Effector CD4-positive, alpha-beta T cell (primary cell): ENCODE results near the gene CT47C1.

Experiments used
- DNase-seq: peaks from one replicate; pipeline ENCODE4 v3.0.0-alpha.2; 2020

CT47C1 gene

GRCh38 chrX:119073911-119074310 lies 1.1 kb downstream of the CT47C1 start:
- DNase-seq = no peak

DNA sequence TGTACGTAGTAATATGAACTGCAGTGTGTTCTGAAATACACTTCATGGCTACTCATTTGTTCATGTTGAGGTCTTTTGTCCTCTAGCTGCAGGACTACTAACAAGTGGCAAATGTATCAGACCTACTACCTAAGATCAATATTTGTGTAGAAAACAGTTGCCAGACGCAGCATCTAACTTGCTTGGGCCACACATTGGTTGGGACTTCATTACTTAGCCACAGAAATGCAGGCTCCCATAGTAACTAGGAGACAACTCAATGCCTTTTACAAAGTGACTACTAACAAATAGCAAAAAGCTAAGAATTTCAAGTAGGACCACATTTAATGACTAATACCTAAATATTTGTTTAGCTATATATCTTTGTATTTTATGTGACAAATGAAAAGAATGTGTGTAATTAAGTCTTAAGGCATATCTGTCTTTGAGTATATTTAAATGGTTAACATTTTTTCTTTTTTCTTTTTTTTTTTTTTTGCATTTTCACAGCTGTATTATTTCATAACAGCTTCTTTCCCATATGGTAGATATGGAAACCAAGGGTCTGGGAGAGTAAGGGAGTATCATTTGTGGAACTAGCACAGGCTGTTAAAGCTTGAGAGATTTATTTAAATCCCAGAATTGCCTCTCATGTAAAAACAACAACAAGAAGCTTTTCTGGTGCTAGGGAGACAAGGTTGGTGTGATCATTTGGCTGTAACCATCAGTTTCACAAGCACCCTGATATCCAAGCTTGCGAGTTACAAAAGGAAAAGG lies 2.7 kb downstream of the CT47C1 start:
- DNase-seq = no peak

DNA sequence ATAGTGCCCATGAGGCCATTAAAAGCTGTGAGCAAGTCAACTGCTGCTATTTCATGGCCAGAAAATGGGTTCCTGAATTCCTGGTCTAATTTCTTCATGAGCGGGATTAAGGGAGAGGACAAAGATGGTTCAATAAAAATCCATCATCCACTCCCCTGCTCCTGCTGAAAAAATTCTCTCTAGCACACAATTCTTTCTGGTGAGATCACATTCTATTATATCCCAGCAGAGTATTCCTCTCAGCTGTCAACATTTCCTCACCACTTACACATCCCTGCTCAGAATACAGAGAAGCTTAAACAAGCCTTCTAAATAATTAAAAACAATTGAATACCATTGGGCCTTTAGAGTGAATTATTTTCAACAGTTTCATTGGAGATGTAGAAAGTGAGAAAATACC lies 9.5 kb downstream of the CT47C1 start:
- DNase-seq = no peak

DNA sequence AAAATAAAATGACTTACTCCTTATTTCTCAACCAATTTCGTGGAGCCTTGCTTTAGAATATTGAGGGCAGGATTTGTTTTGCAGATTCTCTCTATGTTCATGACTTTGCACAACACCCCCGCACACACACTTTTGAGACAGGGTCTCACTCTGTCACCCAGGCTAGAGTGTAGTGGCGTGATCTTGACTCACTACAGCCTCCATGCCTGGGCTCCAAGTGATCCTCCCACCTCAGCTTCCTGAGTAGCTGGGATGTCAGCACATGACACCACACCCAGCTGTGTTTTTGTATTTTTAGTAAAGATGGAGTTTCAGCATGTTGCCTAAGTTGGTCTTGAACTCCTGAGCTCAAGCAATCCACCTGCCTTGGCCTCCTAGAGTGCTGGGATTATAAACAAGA lies 12.0 kb downstream of the CT47C1 start:
- DNase-seq = no peak

DNA sequence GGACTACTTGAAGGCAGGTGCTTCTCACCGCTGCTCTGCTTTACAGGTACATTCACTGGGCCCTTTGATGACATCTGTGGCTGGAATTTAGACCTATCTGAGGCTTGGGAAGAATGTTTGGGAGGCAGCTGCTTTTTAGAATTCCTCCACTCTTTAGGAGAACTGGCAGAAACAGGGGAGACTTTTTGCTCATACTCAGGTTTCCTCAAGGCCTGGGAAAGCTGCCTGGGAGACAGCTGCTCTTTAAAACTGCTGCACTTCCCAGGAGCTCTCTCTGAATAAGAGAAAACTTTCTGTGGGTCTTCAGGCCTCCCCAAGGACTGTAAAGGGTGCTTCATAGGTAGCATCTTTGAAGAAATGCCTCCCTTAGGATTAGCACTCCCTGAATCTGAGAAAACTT lies 14.3 kb downstream of the CT47C1 start:
- DNase-seq = no peak

GRCh38 chrX:119089619-119090018 lies 16.8 kb downstream of the CT47C1 start:
- no peak for DNase-seq

DNA sequence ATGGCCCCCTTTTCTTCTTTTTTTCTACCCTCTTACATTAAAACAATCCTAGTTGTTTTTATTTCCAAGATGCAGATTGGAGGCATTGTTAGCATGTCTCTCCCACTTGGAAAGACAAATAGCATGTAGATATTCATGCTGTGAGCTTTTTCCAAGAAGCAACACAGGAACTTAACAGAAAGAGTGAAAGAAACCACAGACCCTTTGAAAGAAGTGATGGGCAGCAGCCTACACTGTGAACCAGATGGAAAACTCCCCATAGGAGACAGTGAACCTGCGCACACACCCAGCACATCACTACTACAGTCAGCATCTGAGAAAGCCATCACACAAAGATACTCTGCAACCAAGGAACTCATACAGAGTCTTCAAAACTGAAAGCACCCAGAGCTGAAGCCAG lies 17.8 kb downstream of the CT47C1 start:
- no peak for DNase-seq

GRCh38 chrX:119093991-119094735 lies 21.4 kb downstream of the CT47C1 start:
- DNase-seq = no peak

DNA sequence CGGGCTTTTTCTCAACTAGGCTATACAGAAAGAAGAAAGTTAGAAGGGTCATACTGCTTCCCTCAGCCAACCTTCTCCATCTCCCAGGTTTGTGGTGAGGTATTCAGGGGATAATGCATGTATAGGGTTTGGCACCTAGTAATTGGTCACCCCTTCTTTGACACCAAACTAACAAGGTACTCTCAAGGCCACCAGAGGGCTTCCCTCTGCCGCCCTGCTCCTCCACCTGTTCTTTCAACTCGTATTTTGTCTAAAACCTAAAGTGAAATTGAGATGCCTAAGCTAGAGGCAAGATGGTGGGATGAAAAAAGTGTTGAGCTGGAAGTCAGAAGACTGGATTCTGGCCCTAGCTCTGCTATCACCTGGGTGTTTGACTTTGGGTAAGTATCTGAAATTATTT lies 22.0 kb downstream of the CT47C1 start:
- no peak for DNase-seq

- no peak for DNase-seq
Observed at GRCh38 chrX:119095936-119096335, 23.1 kb downstream of the CT47C1 start.

GRCh38 chrX:119101168-119101567 lies 28.4 kb downstream of the CT47C1 start:
- no peak for DNase-seq

GRCh38 chrX:119105826-119106225 lies 33.0 kb downstream of the CT47C1 start:
- no peak for DNase-seq

- DNase-seq = no peak
Observed at GRCh38 chrX:119107206-119107605, 34.4 kb downstream of the CT47C1 start.

DNA sequence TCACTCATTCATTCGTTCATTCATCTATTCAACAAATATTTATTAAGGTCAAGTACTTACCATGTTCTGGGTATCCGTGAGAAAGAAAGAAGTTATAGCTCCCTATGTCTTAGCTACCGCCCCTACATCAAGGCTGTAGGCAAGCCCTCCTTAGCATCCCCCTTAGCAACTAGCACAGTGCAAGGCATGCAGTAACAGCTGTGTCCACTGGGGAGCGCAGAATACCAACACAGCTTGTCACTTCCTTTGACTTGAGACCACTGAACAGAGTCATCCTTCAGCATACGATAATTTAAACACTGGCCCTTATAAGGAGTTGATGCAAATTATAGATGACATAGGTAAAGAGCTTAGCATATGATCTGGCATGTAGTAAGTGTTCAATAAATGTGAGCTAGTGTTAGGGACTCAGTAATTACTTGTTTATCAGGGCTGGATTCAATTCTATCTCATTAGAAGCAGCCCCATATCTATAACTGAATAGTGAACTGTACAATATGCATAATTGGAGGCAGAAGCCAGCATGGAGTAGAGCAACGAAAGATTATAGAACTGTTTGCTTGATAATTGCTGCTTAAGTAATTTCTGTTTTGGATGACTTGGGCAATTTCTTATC lies 46.1 kb downstream of the CT47C1 start:
- peak; percentile 26 for DNase-seq

GRCh38 chrX:119121341-119121740 lies 48.5 kb downstream of the CT47C1 start:
- no peak for DNase-seq
